PC-9 (cell line): ENCODE results near the gene PLXNC1. TPM values are rescaled to one million over a fixed set of nuclear protein-coding genes. Genes with fewer than 3 reads are reported as not detected.

ENCODE experiments used
- BruUV-seq: library from RNA; stranded (reverse); fragments of 400-500 nt; replicated peaks from 2 replicates; lab custom pipeline; 2021; lab: Mats Ljungman, UMichigan
- CTCF ChIA-PET: fragments of 300-600 bp; sonication (Branson Sonifier 250); formaldehyde crosslinking; loops from one replicate; lab custom pipeline; 2022; ENCODE audit warnings: antibody characterized with exemption; lab: Charles Lee
- POLR2A ChIA-PET: fragments of 300-600 bp; sonication (Branson Sonifier 250); formaldehyde crosslinking; loops from one replicate; lab custom pipeline; 2022; ENCODE audit warnings: antibody characterized with exemption; ENCODE audit not compliant: unreplicated experiment; lab: Charles Lee
- DNase-seq, 2 experiments: peaks; one replicate each; pipeline versions ENCODE4 v3.0.0 to v3.0.0-alpha.2; 2015 to 2022; ENCODE audit warnings: mixed read lengths in 1 of 2
- H2AFZ ChIP-seq: fragments of 200-600 bp; sonication (generic); 2 replicates; pipeline ENCODE4 v1.8.1; 2017; ENCODE audit warnings: antibody characterized with exemption
- H3F3A ChIP-seq: fragments of 200-600 bp; sonication (generic); 2 replicates; pipeline ENCODE4 v1.8.1; 2017; ENCODE audit warnings: antibody characterized with exemption, mild to moderate bottlenecking, low read depth; ENCODE audit not compliant: insufficient read depth
- H3K27ac ChIP-seq: fragments of 200-600 bp; sonication (generic); 2 replicates; pipeline ENCODE4 v1.6.1; 2016; ENCODE audit warnings: mixed run types
- H3K27me3 ChIP-seq: fragments of 200-600 bp; sonication (generic); 2 replicates; pipeline ENCODE4 v1.6.1; 2016; ENCODE audit warnings: low read depth, mixed run types; ENCODE audit not compliant: insufficient read depth
- H3K36me3 ChIP-seq: fragments of 200-600 bp; sonication (generic); 2 replicates; pipeline ENCODE4 v1.6.1; 2016; ENCODE audit warnings: low read depth, mixed run types
- H3K4me1 ChIP-seq: fragments of 200-600 bp; sonication (generic); replicated peaks from 2 replicates; pipeline ENCODE4 v1.6.1; 2016; ENCODE audit warnings: mixed run types; ENCODE audit not compliant: insufficient read depth
- H3K4me2 ChIP-seq: fragments of 200-600 bp; sonication (generic); 2 replicates; pipeline ENCODE4 v1.6.1; 2017; ENCODE audit warnings: mixed run types
- H3K4me3 ChIP-seq: fragments of 200-600 bp; sonication (generic); 2 replicates; pipeline ENCODE4 v1.6.1; 2016; ENCODE audit warnings: mixed run types
- H3K79me2 ChIP-seq: fragments of 200-600 bp; sonication (generic); 2 replicates; pipeline ENCODE4 v1.6.1; 2017; ENCODE audit warnings: low read depth, mixed run types
- H3K9me2 ChIP-seq: fragments of 200-600 bp; sonication (generic); 2 replicates; pipeline ENCODE4 v1.8.1; 2017; ENCODE audit warnings: mild to moderate bottlenecking; ENCODE audit not compliant: insufficient read depth
- H3K9me3 ChIP-seq: fragments of 200-600 bp; sonication (generic); 2 replicates; pipeline ENCODE4 v1.8.1; 2016; ENCODE audit warnings: low read depth; ENCODE audit not compliant: insufficient read depth
- H4K20me1 ChIP-seq: fragments of 200-600 bp; sonication (generic); 2 replicates; pipeline ENCODE4 v1.8.1; 2017; ENCODE audit not compliant: insufficient read depth
- CTCF ChIP-seq: fragments of 200-600 bp; sonication (generic); conservative IDR thresholded peaks from 2 replicates; pipeline ENCODE4 v1.6.1; 2017; ENCODE audit warnings: mixed run types, antibody characterized with exemption, mild to moderate bottlenecking, moderate library complexity
- EZH2 ChIP-seq: fragments of 200-600 bp; sonication (generic); IDR thresholded peaks from 2 replicates; pipeline ENCODE4 v1.8.0; 2017; ENCODE audit warnings: antibody characterized with exemption, low read depth
- intact Hi-C: fragments of 100-400 bp; cut with micrococcal nuclease; formaldehyde crosslinking; loops from one replicate; pipeline ENCODE4 v1.10.0; 2022; ENCODE audit not compliant: unreplicated experiment
- total RNA-seq: library from RNA; stranded (reverse); gene quantifications from 2 replicates; pipeline ENCODE4 v1.2.3, GENCODE V29; 2021

Gene PLXNC1
- total RNA-seq, 1 experiment from 2014 or later: 2.3 TPM

GRCh38 chr12:94265966-94266745, 117.8 kb downstream of the PLXNC1 start:
- POLR2A ChIA-PET: no interaction called here
- intact Hi-C loops: no loop called here
- no peak overlapping the region for H3K4me3 ChIP-seq
- no peaks in the 10 kb centered on the region for H3K9me3 ChIP-seq
- CTCF ChIA-PET: no interaction called here
- TF ChIP-seq CTCF: no peak
- no peak for TF ChIP-seq EZH2
- H3K4me1 ChIP-seq: no peaks in the 10 kb centered on the region
- H3K27me3 ChIP-seq: peaks cover 10% of the 10 kb centered on the region; the same call in 1 of the 2 replicates
- H3K9me2 ChIP-seq: no peaks in the 10 kb centered on the region
- no peak for DNase-seq
- no peaks in the 10 kb centered on the region for H4K20me1 ChIP-seq
- H3K27ac ChIP-seq: no peak overlapping the region
- no peaks in the 10 kb centered on the region for H3K79me2 ChIP-seq
- H2AFZ ChIP-seq: no peak overlapping the region
- no peak overlapping the region for H3K4me2 ChIP-seq
- H3K36me3 ChIP-seq: no peaks in the 10 kb centered on the region
- no peaks in the 10 kb centered on the region for H3F3A ChIP-seq
- BruUV-seq: no TSS peak

GRCh38 chr12:94266796-94267536, 118.6 kb downstream of the PLXNC1 start:
- no peak overlapping the region for H3K27ac ChIP-seq
- TF ChIP-seq EZH2: no peak
- TF ChIP-seq CTCF: no peak
- BruUV-seq: no TSS peak
- no peak overlapping the region for H3K4me3 ChIP-seq
- H3K9me2 ChIP-seq: no peaks in the 10 kb centered on the region
- H4K20me1 ChIP-seq: no peaks in the 10 kb centered on the region
- no peak overlapping the region for H2AFZ ChIP-seq
- H3K36me3 ChIP-seq: no peaks in the 10 kb centered on the region
- no peak for DNase-seq
- peaks cover 10% of the 10 kb centered on the region; the same call in 1 of the 2 replicates for H3K27me3 ChIP-seq
- ChIA-PET POLR2A (no interaction called here), CTCF (no interaction called here)
- no peaks in the 10 kb centered on the region for H3K4me1 ChIP-seq
- H3K4me2 ChIP-seq: no peak overlapping the region
- H3K9me3 ChIP-seq: no peaks in the 10 kb centered on the region
- intact Hi-C loops: no loop called here
- no peaks in the 10 kb centered on the region for H3F3A ChIP-seq
- H3K79me2 ChIP-seq: no peaks in the 10 kb centered on the region

GRCh38 chr12:94267537-94267872, 119.1 kb downstream of the PLXNC1 start:
- ChIA-PET CTCF (no interaction called here), POLR2A (interaction anchor here (0.6 kb wide), 1 partner anchor 170 kb away, joined by 3 read pairs; no protein-coding TSS in a partner anchor)
- Histone ChIP-seq H3K36me3 (no peaks in the 10 kb centered on the region), H2AFZ (no peak overlapping the region), H3K9me3 (no peaks in the 10 kb centered on the region), H3K79me2 (no peaks in the 10 kb centered on the region), H3K27me3 (peaks cover 10% of the 10 kb centered on the region; the same call in 1 of the 2 replicates), H4K20me1 (no peaks in the 10 kb centered on the region), H3K4me3 (no peak overlapping the region), H3K4me2 (no peak overlapping the region), H3K9me2 (no peaks in the 10 kb centered on the region), H3K27ac (no peak overlapping the region), H3K4me1 (no peaks in the 10 kb centered on the region), H3F3A (no peaks in the 10 kb centered on the region)
- DNase-seq: no peak
- intact Hi-C loops: no loop called here
- TF ChIP-seq CTCF: no peak
- no TSS peak for BruUV-seq
